NB4 (cell line): Measurements from ENCODE around the gene HMG20B.

Experiments
- CTCF ChIP-seq: IDR thresholded peaks from one replicate; pipeline ENCODE4 v1.5.1; 2012; ENCODE audit warnings: low read depth, low read length
- POLR2A ChIP-seq: IDR thresholded peaks from 2 replicates; pipeline ENCODE4 v1.6.1; 2011; ENCODE audit warnings: mild to moderate bottlenecking; ENCODE audit not compliant: insufficient read length; ENCODE audit errors: extremely low read depth
- TF ChIP-seq, protein P1 (sequence below): IDR thresholded peaks from 2 replicates; pipeline ENCODE4 v1.6.1; 2011; ENCODE audit warnings: low read depth, low read length

GRCh38 chr19:3524904-3525451 is 47.8 kb upstream of the HMG20B start:
- TF ChIP-seq POLR2A, result no peak
- no peak for TF ChIP-seq CTCF
- TF ChIP-seq, protein P1, sequence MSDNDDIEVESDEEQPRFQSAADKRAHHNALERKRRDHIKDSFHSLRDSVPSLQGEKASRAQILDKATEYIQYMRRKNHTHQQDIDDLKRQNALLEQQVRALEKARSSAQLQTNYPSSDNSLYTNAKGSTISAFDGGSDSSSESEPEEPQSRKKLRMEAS, result no peak
